GM18867 (cell line): ENCODE data around the gene NDUFB10.

Source experiments
- ATAC-seq: cut with Tn5 transposase; IDR thresholded peaks from one replicate; pipeline ENCODE4 v1.9.1; 2021; ENCODE audit warnings: mild to moderate bottlenecking, moderate library complexity; ENCODE audit not compliant: unreplicated experiment

Gene NDUFB10

DNA sequence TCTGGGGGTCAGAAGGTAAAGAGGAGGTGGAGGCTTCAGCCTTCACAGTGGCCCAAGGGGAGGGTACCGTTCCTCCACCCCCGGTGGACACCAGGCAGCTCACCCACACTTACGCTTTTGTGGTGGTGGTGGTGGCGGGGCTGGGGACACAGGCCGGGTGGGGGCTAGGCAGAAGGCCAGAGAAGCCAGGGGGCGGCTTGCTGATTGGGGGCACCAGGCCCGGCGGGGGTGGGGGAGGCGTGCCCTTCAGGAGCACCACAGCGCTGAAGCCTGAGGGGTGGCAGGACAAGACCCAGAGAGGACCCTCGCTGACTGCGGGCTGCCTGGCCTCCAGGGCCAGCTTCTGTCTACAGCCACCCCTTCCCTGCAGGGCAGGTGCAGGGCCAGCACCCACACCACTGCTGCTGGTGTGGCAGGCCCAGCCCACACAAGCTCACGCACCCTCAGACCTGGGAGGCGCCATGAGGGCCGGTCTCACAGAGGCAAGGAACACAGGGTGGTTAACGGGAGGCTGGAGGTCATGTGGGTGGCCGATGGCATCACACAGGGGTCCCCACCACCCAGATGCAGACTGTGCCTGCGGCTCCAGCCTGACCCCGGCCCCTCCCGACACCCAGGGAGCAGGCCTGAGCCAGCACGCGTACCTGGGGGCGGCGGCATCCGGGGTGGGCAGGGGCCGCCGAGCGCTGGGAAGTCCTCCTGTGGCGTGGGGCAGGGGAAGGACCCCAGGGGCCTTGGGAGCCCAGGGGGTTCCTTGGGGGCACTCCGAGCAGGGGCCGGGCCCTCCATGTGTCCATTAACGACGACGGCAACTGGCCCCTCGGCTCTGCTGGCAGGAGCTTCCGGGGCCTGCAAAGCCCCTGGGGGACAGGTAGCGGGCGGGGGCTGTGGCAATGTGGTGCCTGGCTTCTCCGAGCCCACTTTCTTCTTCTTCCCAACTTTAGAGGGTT is 39.8 kb downstream of the NDUFB10 start:
- ATAC-seq = no peak

DNA sequence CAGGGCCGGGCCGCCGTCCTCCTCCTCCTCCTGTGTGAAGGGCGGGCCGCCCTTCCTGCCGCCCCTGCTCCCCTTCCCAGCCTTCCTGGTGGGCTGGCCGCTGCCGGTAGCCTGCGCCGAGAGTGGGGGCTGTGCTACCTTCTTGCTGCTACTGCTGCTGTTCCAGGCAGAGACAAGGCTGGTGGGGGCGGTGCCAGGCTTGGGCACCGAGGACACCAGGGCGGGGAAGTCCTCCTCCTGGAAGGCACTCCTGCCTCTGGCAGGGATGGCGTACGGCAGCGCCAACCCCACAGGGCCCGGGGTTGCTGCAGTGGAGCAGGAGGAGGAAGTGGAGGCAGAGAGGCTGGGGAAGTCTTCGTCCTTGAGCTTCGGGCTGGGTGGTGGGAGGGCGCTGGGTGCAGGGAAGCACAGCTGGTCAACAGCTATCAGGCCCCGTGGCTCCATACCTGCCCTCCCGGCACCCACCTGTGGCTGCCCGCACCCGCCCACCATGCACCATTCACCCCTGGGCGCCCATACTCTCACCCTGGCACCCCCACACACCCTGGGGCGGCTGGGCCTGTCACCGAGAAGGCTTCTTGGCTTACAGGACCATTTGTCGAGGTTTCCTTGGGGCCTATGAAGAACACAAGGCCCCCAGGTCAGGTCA is 40.7 kb downstream of the NDUFB10 start:
- no peak for ATAC-seq

DNA sequence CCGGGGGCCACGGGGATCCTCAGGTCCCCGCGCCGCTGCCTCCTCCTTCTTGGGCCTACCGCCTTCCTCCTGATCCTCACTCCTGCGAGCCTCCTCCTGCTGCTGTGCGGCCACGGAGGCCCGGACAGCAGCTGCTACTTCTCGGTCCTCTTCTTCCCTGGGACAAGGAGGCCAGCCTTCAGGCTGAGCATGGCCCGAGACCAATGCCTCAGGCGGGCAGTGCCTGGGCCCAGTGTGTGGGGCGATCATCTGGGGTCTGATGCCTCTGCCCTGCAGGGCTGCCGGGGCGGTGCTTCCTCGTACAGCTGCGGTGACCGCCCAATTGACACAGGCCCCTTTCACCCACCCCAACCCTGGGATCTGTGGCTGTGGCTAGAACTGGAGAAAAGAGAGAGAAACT is 41.7 kb downstream of the NDUFB10 start:
- ATAC-seq = no peak

DNA sequence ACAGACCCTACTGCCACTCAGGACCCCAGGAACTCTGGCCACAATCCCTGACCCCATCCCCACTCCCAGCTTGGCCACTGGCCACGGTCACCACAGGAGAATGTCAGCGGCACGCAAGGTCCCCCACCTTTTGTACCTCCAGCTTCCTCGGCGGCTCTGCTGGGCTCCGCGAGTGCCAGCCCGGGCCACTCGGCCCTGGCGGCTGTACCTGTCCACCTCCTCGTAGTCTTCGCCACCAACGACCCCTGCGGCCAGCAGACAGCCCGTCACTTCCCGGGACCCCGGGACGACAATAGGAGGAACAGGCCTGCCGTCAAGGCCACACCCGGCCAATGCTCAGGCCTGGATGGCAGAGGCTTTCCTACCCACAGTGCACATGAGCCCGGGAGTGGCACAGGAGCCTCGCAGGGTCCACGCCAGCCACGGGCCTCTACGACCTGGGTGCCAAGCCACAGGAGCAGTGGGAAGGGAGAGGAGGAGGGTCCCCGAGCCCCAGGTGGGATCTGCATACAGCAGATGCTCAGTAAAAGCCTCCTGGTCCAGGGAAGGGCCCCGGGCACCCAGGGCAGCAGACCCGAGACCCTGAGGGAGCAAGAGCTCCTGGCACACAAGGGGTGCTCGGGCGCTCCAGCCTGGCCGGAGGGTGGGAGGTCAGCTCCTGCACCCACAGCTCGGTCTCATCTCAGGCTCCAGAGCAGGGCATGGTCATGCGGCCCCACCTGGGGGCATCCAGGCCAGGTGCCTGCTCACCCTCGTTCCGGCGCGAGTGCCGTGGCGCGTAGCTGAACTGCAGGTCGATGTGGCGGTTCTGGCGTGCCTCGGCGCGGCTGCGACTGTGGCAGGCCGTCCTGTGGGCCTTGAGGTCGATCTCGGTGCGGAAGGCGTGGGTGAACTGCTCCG is 42.4 kb downstream of the NDUFB10 start:
- no peak for ATAC-seq

DNA sequence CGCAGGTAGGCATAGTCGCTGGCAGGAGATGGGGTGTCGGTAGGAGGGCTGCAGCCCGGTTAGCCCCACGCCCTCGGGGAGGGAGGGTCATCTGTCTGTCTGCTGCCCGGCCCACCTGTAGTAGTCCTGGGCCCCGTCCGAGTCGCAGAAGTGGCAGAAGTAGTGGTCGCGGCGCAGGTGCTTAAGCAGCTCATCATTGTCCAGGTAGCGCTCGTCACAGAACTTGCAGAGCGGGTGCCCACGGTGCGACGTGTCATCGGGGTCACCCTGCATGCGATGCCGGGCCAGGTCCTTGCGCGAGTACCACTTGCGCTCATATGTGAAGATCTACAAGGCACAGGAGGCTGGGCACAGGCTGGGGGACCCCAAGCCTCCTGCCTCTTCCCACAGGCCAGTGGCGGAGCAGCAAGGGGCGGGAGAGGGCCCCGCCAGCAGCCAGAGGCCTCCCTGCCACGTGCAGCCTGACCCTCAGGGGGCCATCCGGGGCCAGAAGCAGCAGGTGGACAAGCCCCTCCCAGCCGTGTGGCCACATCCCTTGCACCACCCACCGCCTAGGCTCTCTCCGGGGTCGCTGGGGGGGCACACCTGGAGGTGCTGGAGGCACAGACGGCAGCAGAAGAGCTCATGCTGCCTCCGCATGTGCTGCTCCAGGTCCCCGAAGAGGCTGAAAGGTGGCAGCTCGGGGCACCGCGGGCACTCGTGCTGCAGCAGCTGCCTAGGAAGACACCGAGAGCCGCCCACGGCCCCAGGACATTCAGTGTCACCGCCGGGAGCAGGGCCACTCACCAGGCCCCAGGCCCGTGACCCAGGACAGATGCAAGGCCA is 43.3 kb downstream of the NDUFB10 start:
- no peak for ATAC-seq

DNA sequence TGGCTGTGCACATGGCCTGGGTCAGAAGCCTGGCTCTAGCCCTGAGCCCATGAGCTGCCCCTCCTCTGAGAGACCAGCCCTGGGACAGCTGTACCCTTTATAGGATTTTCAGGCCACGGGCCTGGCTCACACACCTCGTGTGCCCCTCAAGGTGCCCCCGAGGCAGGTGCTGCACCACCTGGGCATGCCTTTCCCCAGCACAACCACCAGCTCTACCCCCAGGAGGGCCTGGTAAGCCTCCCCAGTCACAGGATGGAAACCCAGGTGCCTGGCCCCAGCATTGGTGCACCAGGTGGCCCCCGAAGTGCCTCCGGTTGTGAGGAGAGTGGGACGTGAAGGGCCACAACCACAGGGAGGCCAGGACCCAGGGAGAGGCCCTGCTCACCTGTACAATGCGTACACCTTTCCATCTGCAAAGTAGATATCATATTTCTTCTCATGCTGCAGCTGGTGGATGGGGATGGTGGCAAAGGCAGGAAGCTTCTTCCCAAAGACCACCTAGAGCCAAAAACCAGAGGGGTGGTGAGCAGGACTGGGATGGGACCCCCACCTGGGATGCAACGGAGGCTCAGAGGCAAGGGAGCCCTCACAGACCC is 44.0 kb downstream of the NDUFB10 start:
- no peak for ATAC-seq

DNA sequence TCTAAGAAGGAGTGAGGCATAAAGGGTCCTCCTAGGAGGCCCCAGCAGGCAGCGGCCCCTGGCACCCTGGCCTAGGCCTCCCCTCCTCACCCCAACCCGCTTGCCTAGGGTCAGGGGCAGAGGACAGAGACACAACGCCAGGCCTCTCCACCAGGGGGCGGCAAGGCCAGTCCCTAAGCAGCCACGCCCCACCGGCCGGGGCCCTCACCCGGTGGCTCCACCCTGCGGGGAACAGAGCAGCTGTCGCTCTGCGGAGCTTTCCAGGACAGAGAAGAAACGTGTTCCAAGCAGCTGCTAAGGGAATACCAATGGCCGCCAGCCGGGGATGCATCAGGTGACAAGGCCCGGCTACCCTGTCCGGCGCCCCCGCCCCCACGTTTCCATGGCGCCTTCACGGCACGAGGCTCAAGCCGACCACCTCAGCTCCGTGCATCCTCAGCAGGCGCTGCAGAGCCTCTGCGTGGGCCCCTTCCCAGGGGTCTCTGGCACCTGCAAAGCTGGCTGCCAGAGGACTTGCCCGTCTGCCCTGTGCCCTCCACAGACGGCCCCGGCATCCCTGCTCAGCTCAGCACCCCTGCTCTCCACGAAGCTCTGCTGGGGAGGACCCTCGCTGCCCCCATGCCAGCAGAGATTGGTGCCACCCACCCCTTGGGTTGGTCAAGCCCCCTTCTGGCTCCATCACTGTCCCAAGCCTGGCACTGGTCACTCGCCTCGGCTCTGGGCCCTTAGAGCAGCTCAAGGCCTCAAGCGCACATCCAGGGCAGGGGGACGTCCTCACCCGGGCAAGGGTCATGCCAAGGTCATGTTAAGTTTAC is 44.7 kb downstream of the NDUFB10 start:
- ATAC-seq = peak; percentile 74

DNA sequence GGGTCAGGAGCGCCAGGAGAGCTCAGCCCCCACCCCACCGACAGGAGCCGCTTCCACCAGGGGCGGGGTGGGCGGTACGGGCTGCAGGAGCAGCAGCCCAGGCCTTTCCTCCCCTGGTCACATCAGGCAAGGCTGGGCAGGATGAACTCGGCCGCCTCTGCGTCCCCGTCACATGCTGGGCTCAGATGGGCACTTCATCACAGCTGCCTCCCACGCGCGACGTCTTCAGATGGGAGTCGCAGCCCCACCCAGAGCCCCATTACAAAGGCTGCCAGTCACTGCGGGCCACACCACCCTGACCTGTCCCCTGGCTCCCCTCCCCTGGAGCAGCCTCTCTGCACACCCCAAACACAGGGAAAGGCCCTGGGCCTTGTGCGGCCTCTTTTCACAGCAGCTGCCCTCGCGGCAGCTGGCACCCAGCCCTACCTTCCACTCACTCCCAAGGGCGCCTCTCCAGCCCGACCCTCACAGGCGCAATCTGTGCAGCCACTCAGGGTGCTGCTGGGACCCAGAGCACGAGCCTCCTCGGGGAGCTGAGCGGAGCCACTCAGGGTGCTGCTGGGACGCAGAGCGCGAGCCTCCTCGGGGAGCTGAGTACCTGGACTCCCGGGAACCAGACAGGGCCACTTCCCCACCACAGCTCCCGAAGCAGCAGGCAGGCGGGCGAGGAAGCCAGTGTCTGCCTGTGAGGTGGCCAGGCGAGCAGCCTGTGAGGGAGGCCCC is 45.6 kb downstream of the NDUFB10 start:
- ATAC-seq = no peak

DNA sequence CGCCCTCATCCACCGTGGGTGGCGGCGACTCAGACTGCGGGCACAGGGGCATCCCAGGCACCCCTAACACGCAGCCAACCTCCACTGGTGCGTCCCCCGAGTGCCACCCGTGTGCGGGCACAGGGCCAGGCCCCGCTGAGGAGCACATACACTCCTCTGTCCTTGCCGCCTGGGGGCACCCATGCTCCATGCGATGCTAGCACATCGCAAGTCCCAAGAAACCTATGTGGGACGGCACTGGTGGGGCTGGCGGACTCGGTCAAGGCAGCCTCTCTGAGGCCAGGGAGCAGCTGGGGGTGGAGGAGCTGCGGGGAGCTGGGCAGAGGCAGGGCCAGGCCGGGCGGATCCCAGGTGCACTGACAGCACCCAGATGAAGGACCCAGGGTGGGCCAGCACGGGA is 46.3 kb downstream of the NDUFB10 start:
- ATAC-seq = no peak

DNA sequence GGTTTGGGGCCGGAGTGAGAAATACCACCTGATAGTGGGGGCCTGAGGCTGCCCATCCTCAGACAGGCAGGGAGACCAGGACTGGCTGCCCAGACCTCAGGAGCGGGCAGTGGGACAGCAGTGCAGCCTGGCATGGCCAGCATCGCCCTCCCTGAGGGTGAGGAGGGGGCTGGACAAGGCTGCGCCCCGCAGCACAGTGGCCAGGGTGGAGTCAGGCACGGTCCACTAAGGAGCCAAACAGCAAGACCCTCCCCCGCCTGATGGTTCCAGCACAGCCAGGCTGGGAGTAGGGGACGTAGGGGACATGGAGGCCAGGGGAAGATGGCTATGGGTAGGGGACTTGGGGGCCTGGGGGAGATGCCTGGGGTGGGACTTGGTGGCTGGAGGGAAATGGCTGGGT is 47.0 kb downstream of the NDUFB10 start:
- ATAC-seq = no peak

DNA sequence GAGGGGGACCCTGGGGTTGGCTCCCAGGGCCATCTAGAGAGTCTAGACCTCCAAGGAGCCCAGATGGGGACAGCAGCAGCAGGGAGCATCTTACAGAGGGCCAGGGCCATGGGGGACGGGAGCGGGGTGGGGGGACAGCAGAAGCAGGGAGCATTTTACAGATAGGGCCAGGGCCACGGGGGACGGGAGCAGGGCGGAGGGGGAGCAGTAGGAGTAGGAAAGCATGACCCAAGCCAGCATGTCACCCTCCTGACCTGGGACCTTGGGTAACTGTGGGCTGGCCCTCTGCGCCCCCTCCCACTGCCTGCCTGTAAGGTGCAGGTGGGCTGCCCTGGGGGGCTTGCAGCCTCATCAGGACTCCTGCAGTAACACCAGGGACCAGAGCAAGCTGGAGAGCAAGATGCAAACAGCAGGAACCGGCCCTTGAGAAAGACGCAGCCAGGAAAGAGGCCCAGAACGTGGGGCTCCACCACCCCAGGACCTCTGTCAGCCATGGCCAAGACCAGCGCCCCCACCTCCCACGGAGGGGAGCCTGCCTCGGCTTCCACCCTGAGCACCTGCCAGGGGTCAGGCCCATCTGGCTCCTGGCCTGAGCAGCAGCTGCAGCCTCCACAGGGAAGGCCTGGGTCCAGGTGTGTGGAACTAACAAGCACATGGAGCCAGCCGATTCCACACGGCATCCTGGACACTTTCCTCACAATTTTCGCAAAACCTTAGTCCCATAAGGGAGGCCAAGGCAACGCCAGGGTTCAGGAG is 47.9 kb downstream of the NDUFB10 start:
- ATAC-seq = no peak

DNA sequence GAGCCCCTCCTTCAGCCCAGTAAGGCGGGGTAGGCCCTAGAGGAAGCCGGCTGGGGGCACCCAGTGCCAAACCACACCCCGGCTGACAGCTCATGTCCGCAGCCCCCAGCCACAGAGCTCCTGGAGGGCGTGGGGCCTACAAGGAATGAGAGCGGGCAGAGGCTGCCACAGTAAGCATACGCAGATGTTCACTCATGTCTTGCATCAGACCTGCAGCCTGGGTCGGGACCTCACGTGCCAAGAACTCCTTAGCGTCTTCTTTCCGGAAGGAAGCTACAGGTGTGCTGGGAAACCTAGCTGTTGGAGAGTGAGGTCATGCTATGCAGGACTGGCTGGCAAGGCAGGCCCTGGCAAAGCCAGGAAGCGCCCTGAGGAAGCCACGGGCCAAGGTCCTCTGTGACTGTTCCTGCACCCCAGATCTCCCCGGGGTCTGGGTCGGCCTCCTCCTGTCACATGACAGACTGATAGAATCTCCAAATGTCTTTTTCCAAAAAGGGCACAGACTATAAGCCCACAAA is 48.7 kb downstream of the NDUFB10 start:
- no peak for ATAC-seq

DNA sequence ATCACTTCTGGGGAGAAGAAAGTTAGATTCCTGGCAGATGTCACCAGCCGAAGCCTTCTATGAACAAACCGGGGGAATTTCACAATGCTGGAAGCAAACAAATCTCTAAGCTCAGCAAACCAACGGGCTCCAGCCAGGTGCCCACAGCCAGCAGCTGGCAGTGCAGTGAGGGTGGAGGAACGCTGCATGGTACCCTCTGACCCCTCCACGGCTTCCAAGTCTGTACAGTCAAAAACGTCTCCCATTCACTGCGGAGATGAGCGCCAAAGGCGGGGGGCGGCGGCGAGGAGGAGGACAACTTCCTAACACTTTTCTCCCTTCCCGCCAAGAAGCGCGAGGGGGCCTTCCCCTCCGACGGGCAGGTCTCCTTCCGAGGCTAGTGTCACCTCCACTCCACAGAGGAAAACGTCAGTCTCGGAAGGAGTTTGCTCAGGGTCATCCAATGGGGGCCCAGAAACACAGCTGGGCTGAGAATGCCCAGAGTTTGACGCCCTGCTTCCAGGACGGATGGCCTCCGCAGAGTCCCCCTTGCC is 49.4 kb downstream of the NDUFB10 start:
- peak; percentile 4 for ATAC-seq

DNA sequence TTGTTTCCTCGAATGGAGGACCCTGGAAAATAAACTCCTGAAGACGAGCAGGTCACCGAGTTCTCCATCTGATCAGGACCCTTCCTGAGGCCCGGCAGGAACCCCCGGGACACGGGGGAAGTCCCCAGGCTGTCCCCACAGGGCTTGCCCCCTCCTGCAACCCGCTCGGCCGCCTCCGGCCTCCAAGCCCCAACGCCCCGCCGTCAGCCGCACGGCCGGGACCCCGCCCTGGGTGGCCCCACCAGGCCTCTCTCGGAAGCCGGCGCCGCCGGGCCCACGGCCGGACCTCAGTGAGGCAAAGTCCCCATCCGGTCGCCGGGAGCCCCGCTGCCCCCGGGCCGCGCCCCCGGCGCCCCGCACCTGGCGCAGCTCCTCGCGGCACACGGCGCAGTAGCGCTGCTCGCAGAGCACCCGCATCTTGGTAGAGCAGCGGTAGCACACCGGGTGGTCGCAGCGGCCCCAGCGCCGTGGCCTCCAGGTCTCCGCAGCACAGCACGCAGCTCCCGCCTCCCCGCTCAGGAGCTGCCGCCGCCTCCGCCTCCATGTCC is 49.9 kb downstream of the NDUFB10 start:
- peak; percentile 29 for ATAC-seq

DNA sequence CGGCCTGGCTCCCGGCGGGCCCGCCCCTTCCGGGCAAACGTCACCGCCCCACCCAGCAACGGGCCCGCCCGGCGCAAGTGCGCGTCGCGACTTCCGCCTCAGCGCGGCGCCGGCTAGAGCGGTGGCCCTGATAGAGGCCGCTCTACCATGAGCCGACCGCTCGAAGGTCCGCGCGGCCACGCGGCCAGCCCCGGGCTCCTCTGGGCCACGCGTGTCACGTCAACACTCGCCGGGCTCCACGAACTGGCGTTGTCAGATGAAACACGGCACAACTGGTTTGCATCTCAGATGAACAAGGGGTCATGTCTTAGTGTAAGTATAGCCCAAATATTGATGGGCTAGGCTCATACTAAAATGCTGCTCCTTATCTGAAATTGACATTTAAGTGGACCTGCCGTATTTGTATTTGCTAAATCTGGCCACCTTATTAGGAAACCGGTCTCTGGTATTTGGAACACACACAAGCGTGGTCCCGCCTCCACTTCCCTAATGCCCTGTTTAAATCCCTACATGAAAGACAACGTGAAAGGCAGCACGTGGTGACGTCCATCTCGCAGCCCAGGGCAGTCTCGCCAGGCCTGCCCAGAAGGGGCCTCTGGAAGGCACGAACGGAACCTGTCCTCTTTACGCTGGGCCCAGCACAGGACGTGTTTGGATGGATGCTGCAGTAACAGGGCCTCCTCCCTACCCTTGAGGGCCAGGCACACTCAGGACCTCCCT is 50.6 kb downstream of the NDUFB10 start, which contains the start of gene ZNF598:
TSS of gene ZNF598 (minus strand) at position 31 of the 720 bp plus-strand sequence.
- peak; percentile 85 for ATAC-seq
